HepG2 (cell line): ENCODE measurements around the gene HAPLN1. TPM values are rescaled to one million over a fixed set of nuclear protein-coding genes. Genes with fewer than 3 reads are reported as not detected.

Experiments used
- HNF1A ChIP-seq, 2 experiments: sonication (generic) in 1 of 2; formaldehyde crosslinking in 1 of 2; IDR thresholded peaks; 2 replicates each; pipeline versions ENCODE4 v1.4.0 to v1.6.1; 2016 to 2020; ENCODE audit warnings: borderline replicate concordance in 1 of 2, low read depth in 1 of 2, mild to moderate bottlenecking in 1 of 2, missing genetic modification reagents in 1 of 2
- SRSF9 ChIP-seq: fragments of 200-400 bp; formaldehyde crosslinking; IDR thresholded peaks from 2 replicates; pipeline ENCODE4 v1.6.1; 2018; ENCODE audit warnings: borderline replicate concordance, mild to moderate bottlenecking, low read depth, low read length; ENCODE audit not compliant: insufficient read depth, poor library complexity, severe bottlenecking
- ZNF567 ChIP-seq: sonication (generic); formaldehyde crosslinking; IDR thresholded peaks from 2 replicates; pipeline ENCODE4 v1.8.1; 2023; ENCODE audit warnings: mild to moderate bottlenecking, missing genetic modification reagents, borderline replicate concordance
- polyA plus RNA-seq, 8 experiments: library from polyadenylated mRNA; depleted of rRNA in 3 of 8; stranded (reverse) in 7 of 8; unstranded in 1 of 8; fragments of >200 nt; fragmentation: Illumina TruSeq in 4 of 8; extraction: Trizol in 4 of 8; gene quantifications; 2 replicates each; pipeline versions ENCODE4 v1.2.1 to v1.2.3, GENCODE V29; 2011 to 2016; ENCODE audit warnings: low read depth in 4 of 8, missing spikeins in 1 of 8, mixed read lengths in 1 of 8; ENCODE audit not compliant: insufficient read depth in 1 of 8
- total RNA-seq, 5 experiments: library from RNA; depleted of rRNA; stranded (reverse); fragments of >200 nt; fragmentation: Illumina TruSeq; extraction: Trizol; gene quantifications; 2 replicates each; pipeline ENCODE4 v1.2.3, GENCODE V29; 2016; ENCODE audit warnings: low read depth in 1 of 5
- TF ChIP-seq, protein P1 (sequence below): sonication (generic); formaldehyde crosslinking; IDR thresholded peaks from 2 replicates; pipeline ENCODE4 v1.4.0; 2020; ENCODE audit warnings: missing genetic modification reagents

Gene HAPLN1
- total and polyA plus RNA-seq, 2 of the 13 experiments (the other 11 are each of a cell fraction or from before 2014, with no cell fraction given) = not detected

GRCh38 chr5:83715236-83716065 lies 5.2 kb downstream of the HAPLN1 start (continued):
- TF ChIP-seq, protein P1, sequence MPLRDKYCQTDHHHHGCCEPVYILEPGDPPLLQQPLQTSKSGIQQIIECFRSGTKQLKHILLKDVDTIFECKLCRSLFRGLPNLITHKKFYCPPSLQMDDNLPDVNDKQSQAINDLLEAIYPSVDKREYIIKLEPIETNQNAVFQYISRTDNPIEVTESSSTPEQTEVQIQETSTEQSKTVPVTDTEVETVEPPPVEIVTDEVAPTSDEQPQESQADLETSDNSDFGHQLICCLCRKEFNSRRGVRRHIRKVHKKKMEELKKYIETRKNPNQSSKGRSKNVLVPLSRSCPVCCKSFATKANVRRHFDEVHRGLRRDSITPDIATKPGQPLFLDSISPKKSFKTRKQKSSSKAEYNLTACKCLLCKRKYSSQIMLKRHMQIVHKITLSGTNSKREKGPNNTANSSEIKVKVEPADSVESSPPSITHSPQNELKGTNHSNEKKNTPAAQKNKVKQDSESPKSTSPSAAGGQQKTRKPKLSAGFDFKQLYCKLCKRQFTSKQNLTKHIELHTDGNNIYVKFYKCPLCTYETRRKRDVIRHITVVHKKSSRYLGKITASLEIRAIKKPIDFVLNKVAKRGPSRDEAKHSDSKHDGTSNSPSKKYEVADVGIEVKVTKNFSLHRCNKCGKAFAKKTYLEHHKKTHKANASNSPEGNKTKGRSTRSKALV (CRISPR knock-in tag) = no peak
- TF ChIP-seq HNF1A (IDR thresholded peaks at IDR 0.05; ENCODE audit: low read depth) (no peak), HNF1A (CRISPR knock-in tag; IDR thresholded peaks at IDR 0.05; ENCODE audit: borderline replicate concordance) (no peak), SRSF9 (no peak), ZNF567 (CRISPR knock-in tag) (no peak)
